Measurements from ENCODE around the gene ITGAD.
"Not testable (repeated sequence)": the region's sequence is repeated elsewhere in the genome, so short reads cannot be mapped to it uniquely, and the experiment has no call there.

The ITGAD gene

DNA sequence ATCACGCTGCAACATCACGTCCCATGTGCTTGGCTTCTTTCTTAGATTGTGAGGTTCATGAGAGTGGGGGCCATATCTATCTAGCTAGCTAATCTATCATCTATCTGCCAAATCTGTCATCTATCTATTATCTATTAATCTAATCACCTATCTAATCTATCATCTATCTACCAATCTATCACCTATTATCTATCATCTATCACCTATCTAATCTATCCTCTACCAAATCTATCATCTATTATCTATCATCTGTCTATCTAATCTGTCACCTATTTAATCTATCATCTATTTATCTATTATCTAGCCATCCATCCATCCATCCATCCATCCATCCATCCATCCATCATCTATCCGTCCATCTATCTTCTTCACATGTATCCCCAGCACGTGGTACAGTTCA, 20.8 kb downstream of the ITGAD start:
- Histone ChIP-seq H2AFZ (ENCODE audit: low read depth, low read length) (no peak overlapping the region), H3K27me3 (ENCODE audit: low read depth, low read length) (peaks cover 3% of the 10 kb centered on the region; the same call in 1 of the 2 replicates), H3K27ac (ENCODE audit: low read length) (no peak overlapping the region), H3K79me2 (ENCODE audit: low read length) (no peaks in the 10 kb centered on the region), H3K9ac (ENCODE audit: low read length) (no peak overlapping the region), H3K9me3 (ENCODE audit: insufficient read depth, low read length) (no peaks in the 10 kb centered on the region), H3K4me2 (ENCODE audit: low read length) (no peak overlapping the region), H3K4me3 (ENCODE audit: low read length) (no peak overlapping the region), H4K20me1 (ENCODE audit: insufficient read depth, low read length) (no peaks in the 10 kb centered on the region), H3K36me3 (replicated peaks; ENCODE audit: low read depth, low read length) (no peaks in the 10 kb centered on the region), H3K4me1 (ENCODE audit: low read length) (no peaks in the 10 kb centered on the region)
- TF ChIP-seq EZH2phosphoT487 (IDR thresholded peaks at IDR 0.05; ENCODE audit: low read depth), result no peak
- TF ChIP-seq CTCF (IDR thresholded peaks at IDR 0.05; ENCODE audit: low read depth, low read length), result no peak

- Histone ChIP-seq H3K79me2 (ENCODE audit: low read length) (no peaks in the 10 kb centered on the region), H3K4me1 (ENCODE audit: low read length) (no peaks in the 10 kb centered on the region), H2AFZ (ENCODE audit: low read depth, low read length) (no peak overlapping the region), H3K4me2 (ENCODE audit: low read length) (no peak overlapping the region), H3K4me3 (ENCODE audit: low read length) (no peak overlapping the region), H3K9ac (ENCODE audit: low read length) (no peak overlapping the region), H3K27ac (ENCODE audit: low read length) (no peak overlapping the region), H3K27me3 (ENCODE audit: low read depth, low read length) (peaks cover 3% of the 10 kb centered on the region; the same call in 1 of the 2 replicates), H4K20me1 (ENCODE audit: insufficient read depth, low read length) (no peaks in the 10 kb centered on the region), H3K36me3 (replicated peaks; ENCODE audit: low read depth, low read length) (no peaks in the 10 kb centered on the region), H3K9me3 (ENCODE audit: insufficient read depth, low read length) (no peaks in the 10 kb centered on the region)
- TF ChIP-seq EZH2phosphoT487 (IDR thresholded peaks at IDR 0.05; ENCODE audit: low read depth) (no peak), CTCF (IDR thresholded peaks at IDR 0.05; ENCODE audit: low read depth, low read length) (no peak)
Measured at GRCh38 chr16:31414706-31415105, 21.6 kb downstream of the ITGAD start.

GRCh38 chr16:31416371-31416770, 23.2 kb downstream of the ITGAD start:
- no peak overlapping the region for H2AFZ ChIP-seq (ENCODE audit: low read depth, low read length)
- H3K79me2 ChIP-seq (ENCODE audit: low read length), result no peaks in the 10 kb centered on the region
- TF ChIP-seq EZH2phosphoT487 (IDR thresholded peaks at IDR 0.05; ENCODE audit: low read depth) (no peak), CTCF (IDR thresholded peaks at IDR 0.05; ENCODE audit: low read depth, low read length) (no peak)
- H3K4me3 ChIP-seq (ENCODE audit: low read length), result no peak overlapping the region
- H3K36me3 ChIP-seq (replicated peaks; ENCODE audit: low read depth, low read length), result no peaks in the 10 kb centered on the region
- no peaks in the 10 kb centered on the region for H4K20me1 ChIP-seq (ENCODE audit: insufficient read depth, low read length)
- no peaks in the 10 kb centered on the region for H3K4me1 ChIP-seq (ENCODE audit: low read length)
- H3K27me3 ChIP-seq (ENCODE audit: low read depth, low read length), result peaks cover 3% of the 10 kb centered on the region; the same call in 1 of the 2 replicates
- no peak overlapping the region for H3K27ac ChIP-seq (ENCODE audit: low read length)
- H3K4me2 ChIP-seq (ENCODE audit: low read length), result no peak overlapping the region
- no peak overlapping the region for H3K9ac ChIP-seq (ENCODE audit: low read length)
- no peaks in the 10 kb centered on the region for H3K9me3 ChIP-seq (ENCODE audit: insufficient read depth, low read length)

GRCh38 chr16:31417036-31417435, 23.9 kb downstream of the ITGAD start:
- not testable (repeated sequence) for H3K27me3 ChIP-seq (ENCODE audit: low read depth, low read length); H4K20me1 ChIP-seq (ENCODE audit: insufficient read depth, low read length)

DNA sequence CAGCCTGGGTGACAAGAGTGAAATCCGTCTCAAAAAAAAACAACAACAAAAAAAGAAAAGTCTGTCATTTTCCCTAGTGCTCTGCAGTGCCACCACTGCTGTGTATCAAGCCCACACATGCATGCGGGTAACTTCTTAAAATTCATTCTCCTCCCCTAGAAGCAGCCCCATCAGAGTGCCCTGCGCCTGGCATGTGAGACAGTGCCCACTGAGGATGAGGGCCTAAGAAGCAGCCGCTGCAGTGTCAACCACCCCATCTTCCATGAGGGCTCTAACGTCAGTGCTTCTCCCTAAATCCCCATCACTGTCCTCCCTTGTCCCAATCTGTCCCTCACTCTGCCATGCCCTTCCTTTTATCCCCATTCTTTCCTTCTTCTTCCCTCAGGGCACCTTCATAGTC, 24.8 kb downstream of the ITGAD start:
- H3K4me1 ChIP-seq (ENCODE audit: low read length), result no peaks in the 10 kb centered on the region
- no peak overlapping the region for H3K27ac ChIP-seq (ENCODE audit: low read length)
- H3K79me2 ChIP-seq (ENCODE audit: low read length), result no peaks in the 10 kb centered on the region
- no peak overlapping the region for H3K4me2 ChIP-seq (ENCODE audit: low read length)
- H3K9ac ChIP-seq (ENCODE audit: low read length), result no peak overlapping the region
- H3K27me3 ChIP-seq (ENCODE audit: low read depth, low read length), result peaks cover 4% of the 10 kb centered on the region; the same call in 1 of the 2 replicates
- H3K4me3 ChIP-seq (ENCODE audit: low read length), result no peak overlapping the region
- H3K9me3 ChIP-seq (ENCODE audit: insufficient read depth, low read length), result no peaks in the 10 kb centered on the region
- TF ChIP-seq EZH2phosphoT487 (IDR thresholded peaks at IDR 0.05; ENCODE audit: low read depth) (no peak), CTCF (IDR thresholded peaks at IDR 0.05; ENCODE audit: low read depth, low read length) (no peak)
- H4K20me1 ChIP-seq (ENCODE audit: insufficient read depth, low read length), result no peaks in the 10 kb centered on the region
- no peaks in the 10 kb centered on the region for H3K36me3 ChIP-seq (replicated peaks; ENCODE audit: low read depth, low read length)
- H2AFZ ChIP-seq (ENCODE audit: low read depth, low read length), result no peak overlapping the region

More at GRCh38 chr16:31417036-31417435, 23.9 kb downstream of the ITGAD start:
- not testable (repeated sequence) for H3K4me2 ChIP-seq (ENCODE audit: low read length); H3K79me2 ChIP-seq (ENCODE audit: low read length); H3K27ac ChIP-seq (ENCODE audit: low read length); H3K9me3 ChIP-seq (ENCODE audit: insufficient read depth, low read length); H2AFZ ChIP-seq (ENCODE audit: low read depth, low read length); H3K4me3 ChIP-seq (ENCODE audit: low read length); H3K36me3 ChIP-seq (replicated peaks; ENCODE audit: low read depth, low read length); H3K9ac ChIP-seq (ENCODE audit: low read length); H3K4me1 ChIP-seq (ENCODE audit: low read length)

All from OCI-LY3 (cell line).